Heart left ventricle (tissue), 13 donors: ENCODE data around the gene DEPDC5.

Experiments used
- CTCF ChIP-seq, 12 donors: fragments of 200-600 bp; sonication (generic) in 4 of 12; IDR thresholded peaks; one replicate each; pipeline versions ENCODE4 v1.5.0 to v1.8.0; 2018 to 2022; ENCODE audit warnings: antibody characterized with exemption in 12 of 12, mild to moderate bottlenecking in 5 of 12
- POLR2A ChIP-seq, 2 donors: fragments of 450-650 bp; IDR thresholded peaks; one replicate each; pipeline ENCODE4 v1.6.1; 2017; ENCODE audit warnings: antibody characterized with exemption in 2 of 2, mild to moderate bottlenecking in 2 of 2, moderate library complexity in 2 of 2
- donor health status: ischemic (EF 13 %, LVEDD 7.1; RV severe dilation, severe dysfunction).
- donor health status: DM: no; HTN: yes; CAD: no.
- donor health status: DM: no; HTN: no; CAD: no.
- donor health status: ischemic (EF 25% LVEDD 6.9; RV normal size, moderate dysfunction).
- donor health status: ischemic (EF 25% LVEDD 5.7; RV mildly dilated, moderate dysfunction).
- donor health status: ischemic (EF 35%, LVEDD 5.7; RV mildly dilated, moderate dysfunction).
- donor health status: nonischemic (EF 11% LVEDD 7.7; RV severe dilation, severe dysfunction).
- donor health status: DM: yes; HTN: yes; CAD: no.
- donor health status: PGD.
- donor health status: ischemic (EF 29% LVEDD 5.4; RV normal size, mild dysfunction).
- donor health status: nonischemic (EF 23%, LVEDD 6.1; RV moderate dilation, normal function).

- no peak for TF ChIP-seq CTCF (IDR thresholded peaks at IDR 0.05)
- TF ChIP-seq POLR2A (IDR thresholded peaks at IDR 0.05): no peak
Observed at GRCh38 chr22:31938296-31938695, 184.5 kb downstream of the DEPDC5 start.
